ENCODE results near the gene COL4A2. TPM values are rescaled to one million over a fixed set of nuclear protein-coding genes. Genes with fewer than 3 reads are reported as not detected.
A peak's percentile ranks its signal among the peaks of the same experiment; 100 is the strongest.

The COL4A2 gene
- total RNA-seq, 1 experiment from 2014 or later, result 6.1 TPM

GRCh38 chr13:110506859-110507566, 199.9 kb downstream of the COL4A2 start:
- no peak for DNase-seq (ENCODE audit: low spot score)
- in situ Hi-C loops (cut with HindIII; ENCODE audit: low sequenced_read_pairs), result no loop called here

GRCh38 chr13:110507678-110508381, 200.7 kb downstream of the COL4A2 start:
- DNase-seq (ENCODE audit: low spot score), result no peak
- in situ Hi-C loops (cut with HindIII; ENCODE audit: low sequenced_read_pairs), result no loop called here

GRCh38 chr13:110509478-110509926, 202.4 kb downstream of the COL4A2 start:
- in situ Hi-C loops (cut with HindIII; ENCODE audit: low sequenced_read_pairs), result no loop called here
- DNase-seq (ENCODE audit: low spot score), result no peak

- DNase-seq (ENCODE audit: low spot score), result no peak
- in situ Hi-C loops (cut with HindIII; ENCODE audit: low sequenced_read_pairs), result no loop called here
These were observed 203.1 kb downstream of the COL4A2 start for GRCh38 chr13:110509971-110510786.

GRCh38 chr13:110511509-110512181, 204.6 kb downstream of the COL4A2 start:
- in situ Hi-C loops (cut with HindIII; ENCODE audit: low sequenced_read_pairs), result no loop called here
- no peak for DNase-seq (ENCODE audit: low spot score)

- DNase-seq (ENCODE audit: low spot score), result no peak
- in situ Hi-C loops (cut with HindIII; ENCODE audit: low sequenced_read_pairs), result no loop called here
These were observed 205.2 kb downstream of the COL4A2 start for GRCh38 chr13:110512198-110512740.

GRCh38 chr13:110516500-110516899, 209.4 kb downstream of the COL4A2 start:
- DNase-seq (ENCODE audit: low spot score), result no peak
- in situ Hi-C loops (cut with HindIII; ENCODE audit: low sequenced_read_pairs), result no loop called here

GRCh38 chr13:110517505-110518225, 210.6 kb downstream of the COL4A2 start:
- no peak for DNase-seq (ENCODE audit: low spot score)
- in situ Hi-C loops (cut with HindIII; ENCODE audit: low sequenced_read_pairs), result no loop called here

- in situ Hi-C loops (cut with HindIII; ENCODE audit: low sequenced_read_pairs), result no loop called here
- no peak for DNase-seq (ENCODE audit: low spot score)
These were observed 211.1 kb downstream of the COL4A2 start for GRCh38 chr13:110518226-110518525.

- in situ Hi-C loops (cut with HindIII; ENCODE audit: low sequenced_read_pairs), result no loop called here
These were observed 211.5 kb downstream of the COL4A2 start for GRCh38 chr13:110518571-110518970.

GRCh38 chr13:110519046-110519445, 212.0 kb downstream of the COL4A2 start:
- DNase-seq (ENCODE audit: low spot score), result no peak
- in situ Hi-C loops (cut with HindIII; ENCODE audit: low sequenced_read_pairs), result no loop called here

More at GRCh38 chr13:110518571-110518970, 211.5 kb downstream of the COL4A2 start:
- DNase-seq (ENCODE audit: low spot score), result no peak

- in situ Hi-C loops (cut with HindIII; ENCODE audit: low sequenced_read_pairs), result no loop called here
- DNase-seq (ENCODE audit: low spot score), result no peak
These were observed 212.4 kb downstream of the COL4A2 start for GRCh38 chr13:110519506-110519905.

- in situ Hi-C loops (cut with HindIII; ENCODE audit: low sequenced_read_pairs), result no loop called here
- DNase-seq (ENCODE audit: low spot score), result peak; percentile 25
These were observed 213.6 kb downstream of the COL4A2 start for GRCh38 chr13:110520431-110521295.

- in situ Hi-C loops (cut with HindIII; ENCODE audit: low sequenced_read_pairs), result no loop called here
These were observed 214.2 kb downstream of the COL4A2 start for GRCh38 chr13:110521296-110521680.

GRCh38 chr13:110521946-110522345, 214.9 kb downstream of the COL4A2 start:
- in situ Hi-C loops (cut with HindIII; ENCODE audit: low sequenced_read_pairs), result no loop called here
- DNase-seq (ENCODE audit: low spot score), result no peak

More at GRCh38 chr13:110521296-110521680, 214.2 kb downstream of the COL4A2 start:
- DNase-seq (ENCODE audit: low spot score), result no peak

GRCh38 chr13:110522721-110523120, 215.6 kb downstream of the COL4A2 start:
- DNase-seq (ENCODE audit: low spot score), result no peak
- in situ Hi-C loops (cut with HindIII; ENCODE audit: low sequenced_read_pairs), result no loop called here

GRCh38 chr13:110523180-110523579, 216.1 kb downstream of the COL4A2 start:
- in situ Hi-C loops (cut with HindIII; ENCODE audit: low sequenced_read_pairs), result no loop called here
- no peak for DNase-seq (ENCODE audit: low spot score)
